ENCODE data around the gene VIT.

DNA sequence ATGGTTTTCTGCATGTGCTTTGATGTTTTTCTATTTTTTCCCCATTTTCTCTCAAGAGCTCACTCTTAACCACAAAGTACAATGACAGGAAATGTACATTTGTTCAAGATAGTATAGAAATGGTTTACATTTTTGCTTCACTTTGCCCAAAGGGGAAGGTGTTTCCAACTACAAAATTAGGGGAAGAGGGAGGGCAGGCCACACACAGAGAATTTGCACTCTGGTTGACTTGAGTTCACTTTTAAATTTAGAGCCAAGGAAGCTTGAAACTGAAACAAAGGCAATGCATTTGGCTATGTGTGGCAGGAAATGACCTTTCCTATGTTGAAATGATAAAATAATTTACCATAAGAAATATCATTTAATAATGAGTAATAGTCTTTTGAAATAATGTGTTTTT is 19.1 kb upstream of the VIT start:
- TF ChIP-seq, protein P1, sequence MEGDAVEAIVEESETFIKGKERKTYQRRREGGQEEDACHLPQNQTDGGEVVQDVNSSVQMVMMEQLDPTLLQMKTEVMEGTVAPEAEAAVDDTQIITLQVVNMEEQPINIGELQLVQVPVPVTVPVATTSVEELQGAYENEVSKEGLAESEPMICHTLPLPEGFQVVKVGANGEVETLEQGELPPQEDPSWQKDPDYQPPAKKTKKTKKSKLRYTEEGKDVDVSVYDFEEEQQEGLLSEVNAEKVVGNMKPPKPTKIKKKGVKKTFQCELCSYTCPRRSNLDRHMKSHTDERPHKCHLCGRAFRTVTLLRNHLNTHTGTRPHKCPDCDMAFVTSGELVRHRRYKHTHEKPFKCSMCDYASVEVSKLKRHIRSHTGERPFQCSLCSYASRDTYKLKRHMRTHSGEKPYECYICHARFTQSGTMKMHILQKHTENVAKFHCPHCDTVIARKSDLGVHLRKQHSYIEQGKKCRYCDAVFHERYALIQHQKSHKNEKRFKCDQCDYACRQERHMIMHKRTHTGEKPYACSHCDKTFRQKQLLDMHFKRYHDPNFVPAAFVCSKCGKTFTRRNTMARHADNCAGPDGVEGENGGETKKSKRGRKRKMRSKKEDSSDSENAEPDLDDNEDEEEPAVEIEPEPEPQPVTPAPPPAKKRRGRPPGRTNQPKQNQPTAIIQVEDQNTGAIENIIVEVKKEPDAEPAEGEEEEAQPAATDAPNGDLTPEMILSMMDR (IDR thresholded peaks at IDR 0.05): no peak
- TF ChIP-seq POLR2A (IDR thresholded peaks at IDR 0.05): no peak

Data from Peyer's patch (tissue), 4 donors.